Calu3 (cell line): ENCODE results near the gene SLC35D1. TPM values are rescaled to one million over a fixed set of nuclear protein-coding genes. Genes with fewer than 3 reads are reported as not detected.
"Not testable (repeated sequence)": the region's sequence is repeated elsewhere in the genome, so short reads cannot be mapped to it uniquely, and the experiment has no call there.

Experiments used
- BruUV-seq: library from RNA; stranded (reverse); fragments of 400-500 nt; replicated peaks from 2 replicates; lab custom pipeline; 2021; lab: Mats Ljungman, UMichigan
- CTCF ChIA-PET: fragments of 300-600 bp; sonication (Branson Sonifier 250); formaldehyde crosslinking; loops from one replicate; lab custom pipeline; 2022; ENCODE audit warnings: antibody characterized with exemption; lab: Charles Lee
- DNase-seq: peaks from one replicate; pipeline ENCODE4 v3.0.0; 2022
- H3K27ac Mint-ChIP-seq: one replicate; pipeline ENCODE4 v1.8.0; 2022; ENCODE audit warnings: mixed read lengths; ENCODE audit not compliant: unreplicated experiment
- H3K27me3 Mint-ChIP-seq: one replicate; pipeline ENCODE4 v1.8.0; 2022; ENCODE audit warnings: mixed read lengths; ENCODE audit not compliant: unreplicated experiment
- H3K36me3 Mint-ChIP-seq: one replicate; pipeline ENCODE4 v1.8.0; 2022; ENCODE audit warnings: mild to moderate bottlenecking, moderate library complexity, mixed read lengths; ENCODE audit not compliant: insufficient read depth, unreplicated experiment
- H3K4me1 Mint-ChIP-seq: one replicate; pipeline ENCODE4 v1.8.0; 2022; ENCODE audit warnings: mild to moderate bottlenecking, low read depth, mixed read lengths; ENCODE audit not compliant: unreplicated experiment
- H3K4me3 Mint-ChIP-seq: one replicate; pipeline ENCODE4 v1.8.0; 2022; ENCODE audit warnings: mild to moderate bottlenecking, low read depth, moderate library complexity, mixed read lengths; ENCODE audit not compliant: unreplicated experiment
- H3K9me3 Mint-ChIP-seq: one replicate; pipeline ENCODE4 v1.8.0; 2022; ENCODE audit warnings: low read depth, mixed read lengths; ENCODE audit not compliant: unreplicated experiment
- intact Hi-C: fragments of 100-400 bp; cut with micrococcal nuclease; formaldehyde crosslinking; loops from one replicate; pipeline ENCODE4 v1.10.0; 2022; ENCODE audit not compliant: unreplicated experiment
- total RNA-seq: library from RNA; stranded (reverse); gene quantifications from 2 replicates; pipeline ENCODE4 v1.2.3, GENCODE V29; 2022
- TF ChIP-seq, protein P1 (sequence below): fragments of 200-600 bp; IDR thresholded peaks from one replicate; pipeline ENCODE4 v1.8.0; 2022; ENCODE audit warnings: antibody characterized with exemption; ENCODE audit not compliant: unreplicated experiment

Gene SLC35D1
- total RNA-seq, 1 experiment from 2014 or later, result 5.4 TPM

DNA sequence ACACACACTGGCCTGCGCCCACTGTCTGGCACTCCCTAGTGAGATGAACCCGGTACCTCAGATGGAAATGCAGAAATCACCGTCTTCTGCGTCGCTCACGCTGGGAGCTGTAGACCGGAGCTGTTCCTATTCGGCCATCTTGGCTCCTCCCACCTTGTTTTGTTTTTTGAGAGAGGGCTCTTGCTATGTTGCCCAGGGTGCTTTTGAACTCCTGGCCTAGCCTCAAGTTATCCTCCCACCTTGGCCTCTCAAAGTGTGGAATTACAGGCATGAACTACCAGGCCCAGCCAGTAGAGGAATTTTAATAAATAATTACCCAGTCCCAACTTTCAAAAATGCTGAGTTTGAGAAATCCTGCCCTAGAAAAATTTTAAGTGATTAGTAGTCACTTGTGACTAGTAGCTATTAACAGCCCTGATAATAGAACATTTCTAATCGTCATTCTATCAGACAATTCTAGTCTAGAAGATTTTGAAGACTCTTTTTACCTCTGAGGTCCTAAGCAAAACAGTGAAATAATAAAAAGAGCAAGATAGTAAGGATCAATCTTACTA is 30.9 kb upstream of the SLC35D1 start:
- no peaks in the 10 kb centered on the region for H3K9me3 Mint-ChIP-seq
- no peak overlapping the region for H3K4me3 Mint-ChIP-seq
- no peaks in the 10 kb centered on the region for H3K4me1 Mint-ChIP-seq
- H3K36me3 Mint-ChIP-seq, result no peaks in the 10 kb centered on the region
- TF ChIP-seq, protein P1, sequence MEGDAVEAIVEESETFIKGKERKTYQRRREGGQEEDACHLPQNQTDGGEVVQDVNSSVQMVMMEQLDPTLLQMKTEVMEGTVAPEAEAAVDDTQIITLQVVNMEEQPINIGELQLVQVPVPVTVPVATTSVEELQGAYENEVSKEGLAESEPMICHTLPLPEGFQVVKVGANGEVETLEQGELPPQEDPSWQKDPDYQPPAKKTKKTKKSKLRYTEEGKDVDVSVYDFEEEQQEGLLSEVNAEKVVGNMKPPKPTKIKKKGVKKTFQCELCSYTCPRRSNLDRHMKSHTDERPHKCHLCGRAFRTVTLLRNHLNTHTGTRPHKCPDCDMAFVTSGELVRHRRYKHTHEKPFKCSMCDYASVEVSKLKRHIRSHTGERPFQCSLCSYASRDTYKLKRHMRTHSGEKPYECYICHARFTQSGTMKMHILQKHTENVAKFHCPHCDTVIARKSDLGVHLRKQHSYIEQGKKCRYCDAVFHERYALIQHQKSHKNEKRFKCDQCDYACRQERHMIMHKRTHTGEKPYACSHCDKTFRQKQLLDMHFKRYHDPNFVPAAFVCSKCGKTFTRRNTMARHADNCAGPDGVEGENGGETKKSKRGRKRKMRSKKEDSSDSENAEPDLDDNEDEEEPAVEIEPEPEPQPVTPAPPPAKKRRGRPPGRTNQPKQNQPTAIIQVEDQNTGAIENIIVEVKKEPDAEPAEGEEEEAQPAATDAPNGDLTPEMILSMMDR, result no peak
- intact Hi-C loops, result no loop called here
- no TSS peak for BruUV-seq
- CTCF ChIA-PET, result no interaction called here
- no peaks in the 10 kb centered on the region for H3K27me3 Mint-ChIP-seq
- H3K27ac Mint-ChIP-seq, result no peak overlapping the region
- DNase-seq, result no peak

DNA sequence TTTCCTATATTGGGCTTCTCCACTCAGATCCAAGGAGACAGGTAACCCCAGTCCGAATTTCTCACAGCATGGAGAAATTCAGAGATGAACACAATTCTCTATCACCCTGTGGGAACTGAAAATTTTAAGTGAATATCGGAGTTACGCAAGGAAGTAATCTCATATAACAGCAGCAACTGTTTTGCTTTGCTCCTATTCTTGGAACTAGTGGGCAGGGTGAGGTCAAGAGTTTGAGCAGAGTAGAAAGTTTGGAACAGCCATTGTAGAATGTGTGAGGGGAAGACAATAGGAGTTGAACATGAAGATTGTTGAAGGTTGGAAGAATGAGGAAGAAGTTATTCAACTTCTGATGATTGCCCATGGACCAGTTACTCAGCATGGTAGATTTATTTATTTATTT is 24.3 kb upstream of the SLC35D1 start:
- intact Hi-C loops, result no loop called here
- CTCF ChIA-PET, result no interaction called here
- H3K27ac Mint-ChIP-seq, result no peak overlapping the region
- no peak overlapping the region for H3K4me3 Mint-ChIP-seq
- no peaks in the 10 kb centered on the region for H3K36me3 Mint-ChIP-seq
- no TSS peak for BruUV-seq
- peaks cover 3% of the 10 kb centered on the region for H3K9me3 Mint-ChIP-seq
- peaks cover under 1% of the 10 kb centered on the region for H3K27me3 Mint-ChIP-seq
- TF ChIP-seq, protein P1, result no peak
- no peak for DNase-seq
- no peaks in the 10 kb centered on the region for H3K4me1 Mint-ChIP-seq

GRCh38 chr1:67077593-67077992 is 23.6 kb upstream of the SLC35D1 start:
- TF ChIP-seq, protein P1, result no peak
- peaks cover 3% of the 10 kb centered on the region for H3K9me3 Mint-ChIP-seq
- CTCF ChIA-PET, result no interaction called here
- H3K36me3 Mint-ChIP-seq, result no peaks in the 10 kb centered on the region
- DNase-seq, result no peak
- intact Hi-C loops, result no loop called here
- H3K4me1 Mint-ChIP-seq, result no peaks in the 10 kb centered on the region
- H3K27me3 Mint-ChIP-seq, result peaks cover 7% of the 10 kb centered on the region
- H3K4me3 Mint-ChIP-seq, result no peak overlapping the region
- no TSS peak for BruUV-seq
- no peak overlapping the region for H3K27ac Mint-ChIP-seq

GRCh38 chr1:67072749-67073148 is 18.8 kb upstream of the SLC35D1 start:
- intact Hi-C loops, result no loop called here
- DNase-seq, result no peak
- no peaks in the 10 kb centered on the region for H3K36me3 Mint-ChIP-seq
- H3K27ac Mint-ChIP-seq, result no peak overlapping the region
- peaks cover 13% of the 10 kb centered on the region for H3K27me3 Mint-ChIP-seq
- H3K4me3 Mint-ChIP-seq, result no peak overlapping the region
- CTCF ChIA-PET, result interaction anchor here (0.7 kb wide), 1 partner anchor 18 kb away, joined by 4 read pairs; no protein-coding TSS in a partner anchor
- no TSS peak for BruUV-seq
- no peaks in the 10 kb centered on the region for H3K9me3 Mint-ChIP-seq
- TF ChIP-seq, protein P1, result no peak
- no peaks in the 10 kb centered on the region for H3K4me1 Mint-ChIP-seq

DNA sequence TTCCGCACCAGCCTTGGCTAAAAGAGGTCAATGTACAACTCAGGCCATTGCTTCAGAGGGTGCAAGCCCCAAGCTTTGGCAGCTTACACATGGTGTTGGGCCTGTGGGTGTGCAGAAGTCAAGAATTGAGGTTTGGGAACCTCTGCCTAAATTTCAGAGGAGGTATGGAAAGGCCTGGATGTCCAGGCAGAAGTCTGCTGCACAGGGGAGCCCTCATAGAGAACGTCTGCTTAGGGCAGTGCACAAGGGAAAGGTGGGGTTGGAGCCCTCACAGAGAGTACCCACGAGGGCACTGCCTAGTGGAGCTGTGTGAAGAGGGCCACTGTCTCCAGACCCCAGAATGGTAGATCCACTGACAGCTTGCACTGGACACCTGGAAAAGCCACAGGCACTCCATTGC is 13.7 kb upstream of the SLC35D1 start:
- H3K9me3 Mint-ChIP-seq, BruUV-seq, H3K36me3 Mint-ChIP-seq, H3K27ac Mint-ChIP-seq, H3K4me1 Mint-ChIP-seq, DNase-seq, CTCF ChIA-PET, intact Hi-C loops, H3K4me3 Mint-ChIP-seq: not testable (repeated sequence)
- H3K27me3 Mint-ChIP-seq, result peaks cover 25% of the 10 kb centered on the region
